Right ventricle myocardium superior (tissue), 1 donor: ENCODE measurements around the gene TMC1. TPM values are rescaled to one million over a fixed set of nuclear protein-coding genes. Genes with fewer than 3 reads are reported as not detected.

Source experiments
- ATAC-seq: fragments of 200-7000 bp; cut with Tn5 transposase; one replicate; pipeline ENCODE4 v1.9.1; 2020; ENCODE audit warnings: mild to moderate bottlenecking; ENCODE audit not compliant: poor library complexity
- DNase-seq: peaks from one replicate; pipeline ENCODE4 v3.0.0-alpha.2; 2020
- intact Hi-C: fragments of 100-400 bp; cut with DNase I; formaldehyde crosslinking; loops from one replicate; pipeline ENCODE4 v1.11.2; 2022
- total RNA-seq: library from RNA; stranded (reverse); fragmentation: NEBNext Ultra II Directional; extraction: Animal tissue kit (Norgen Biotek cat#: 25700); gene quantifications from one replicate; pipeline ENCODE4 v1.2.1, GENCODE V29; 2021
- donor health status: DM: no; HTN: yes; CAD: no; lungs with severe emphysema.

TMC1 gene
- total RNA-seq, 1 donor from 2014 or later = not detected

- intact Hi-C loops = no loop called here
- ATAC-seq (no peak), DNase-seq (no peak)
Measured at GRCh38 chr9:72560086-72560485, 38.7 kb downstream of the TMC1 start.

- intact Hi-C loops = no loop called here
- DNase-seq = no peak
- no peak for ATAC-seq
Measured at GRCh38 chr9:72563806-72564205, 42.4 kb downstream of the TMC1 start.

- DNase-seq (no peak), ATAC-seq (no peak)
- intact Hi-C loops = no loop called here
Measured at GRCh38 chr9:72564479-72565281, 43.3 kb downstream of the TMC1 start.

- ATAC-seq = no peak
- intact Hi-C loops = no loop called here
- no peak for DNase-seq
Measured at GRCh38 chr9:72565535-72565934, 44.1 kb downstream of the TMC1 start.

- DNase-seq = no peak
- intact Hi-C loops = no loop called here
- no peak for ATAC-seq
Measured at GRCh38 chr9:72574156-72574810, 52.9 kb downstream of the TMC1 start.

GRCh38 chr9:72575666-72576065 is 54.3 kb downstream of the TMC1 start:
- DNase-seq = no peak
- intact Hi-C loops = no loop called here
- ATAC-seq = no peak

- ATAC-seq = no peak
- DNase-seq = no peak
- intact Hi-C loops = no loop called here
Measured at GRCh38 chr9:72576087-72576486, 54.7 kb downstream of the TMC1 start.

GRCh38 chr9:72577212-72577753 is 55.9 kb downstream of the TMC1 start:
- ATAC-seq (peak; percentile 78), DNase-seq (no peak)
- intact Hi-C loops = no loop called here

GRCh38 chr9:72579190-72579589 is 57.8 kb downstream of the TMC1 start:
- DNase-seq = peak; percentile 66
- intact Hi-C loops = no loop called here
- peak; percentile 47 for ATAC-seq

GRCh38 chr9:72579880-72580550 is 58.6 kb downstream of the TMC1 start:
- intact Hi-C loops = no loop called here
- DNase-seq = no peak
- ATAC-seq = no peak

- ATAC-seq (no peak), DNase-seq (no peak)
- intact Hi-C loops = no loop called here
Measured at GRCh38 chr9:72581694-72582093, 60.3 kb downstream of the TMC1 start.

- intact Hi-C loops = no loop called here
- DNase-seq (no peak), ATAC-seq (no peak)
Measured at GRCh38 chr9:72583370-72583769, 62.0 kb downstream of the TMC1 start.

- ATAC-seq = peak; percentile 72
- no peak for DNase-seq
- intact Hi-C loops = no loop called here
Measured at GRCh38 chr9:72586388-72587130, 65.2 kb downstream of the TMC1 start.

GRCh38 chr9:72588336-72588735 is 66.9 kb downstream of the TMC1 start:
- ATAC-seq (no peak), DNase-seq (no peak)
- intact Hi-C loops = no loop called here

GRCh38 chr9:72589667-72590521 is 68.5 kb downstream of the TMC1 start:
- no peak for DNase-seq
- no peak for ATAC-seq
- intact Hi-C loops = loop anchor here (10.0 kb wide), 3 partner anchors 225 to 555 kb away; partner anchors contain the start of gene ZFAND5

GRCh38 chr9:72590824-72591223 is 69.4 kb downstream of the TMC1 start:
- ATAC-seq (no peak), DNase-seq (no peak)

GRCh38 chr9:72592502-72593403 is 71.3 kb downstream of the TMC1 start:
- ATAC-seq = peak; percentile 91
- no peak for DNase-seq
- intact Hi-C loops = loop anchor here (2.0 to 10.0 kb wide), 4 partner anchors 228 to 558 kb away; partner anchors contain the start of gene ZFAND5

More at GRCh38 chr9:72590824-72591223, 69.4 kb downstream of the TMC1 start:
- intact Hi-C loops = loop anchor here (10.0 kb wide), 3 partner anchors 226 to 556 kb away; partner anchors contain the start of gene ZFAND5
